SK-N-SH treated with all-trans-retinoic acid at 6 μM for 48 hours (cell line): Measurements from ENCODE around the gene OPA3.

ENCODE experiments used
- ATAC-seq: fragments of 200-7000 bp; cut with Tn5 transposase; 3 replicates; pipeline ENCODE4 v1.9.1; 2020; ENCODE audit warnings: mild to moderate bottlenecking, moderate library complexity
- BACH2 ChIP-seq: fragments of 250-450 bp; sonication (Bioruptor Pico); IDR thresholded peaks from 2 replicates; pipeline ENCODE4 v1.9.0; 2021; ENCODE audit warnings: mild to moderate bottlenecking, borderline replicate concordance
- ESRRG ChIP-seq: fragments of 250-450 bp; sonication (Bioruptor Pico); IDR thresholded peaks from 2 replicates; pipeline ENCODE4 v1.6.1; 2021; ENCODE audit warnings: mild to moderate bottlenecking
- PATZ1 ChIP-seq: fragments of 250-450 bp; sonication (Bioruptor Pico); IDR thresholded peaks from 2 replicates; pipeline ENCODE4 v1.8.0; 2020; ENCODE audit warnings: mild to moderate bottlenecking, moderate library complexity, borderline replicate concordance
- POU6F1 ChIP-seq: fragments of 250-450 bp; sonication (Bioruptor Pico); IDR thresholded peaks from 2 replicates; pipeline ENCODE4 v1.8.0; 2021; ENCODE audit warnings: low read depth, mild to moderate bottlenecking, moderate library complexity, borderline replicate concordance
- PPARA ChIP-seq: fragments of 250-450 bp; sonication (Bioruptor Pico); IDR thresholded peaks from 2 replicates; pipeline ENCODE4 v1.5.0; 2020; ENCODE audit warnings: mild to moderate bottlenecking, borderline replicate concordance
- RARB ChIP-seq: fragments of 250-450 bp; sonication (Bioruptor Pico); IDR thresholded peaks from 2 replicates; pipeline ENCODE4 v1.8.0; 2021; ENCODE audit warnings: mild to moderate bottlenecking, moderate library complexity
- SNAI2 ChIP-seq: fragments of 250-450 bp; sonication (Bioruptor Pico); IDR thresholded peaks from 2 replicates; pipeline ENCODE4 v1.5.0; 2020; ENCODE audit warnings: mild to moderate bottlenecking, moderate library complexity
- TCF4 ChIP-seq: fragments of 250-450 bp; sonication (Bioruptor Pico); IDR thresholded peaks from 2 replicates; pipeline ENCODE4 v1.8.0; 2021; ENCODE audit warnings: mild to moderate bottlenecking, moderate library complexity, borderline replicate concordance
- ZC3H10 ChIP-seq: fragments of 250-450 bp; sonication (Bioruptor Pico); IDR thresholded peaks from 2 replicates; pipeline ENCODE4 v1.5.1; 2021; ENCODE audit warnings: mild to moderate bottlenecking, moderate library complexity
- ZFP3 ChIP-seq: fragments of 250-450 bp; sonication (Bioruptor Pico); IDR thresholded peaks from 2 replicates; pipeline ENCODE4 v1.5.0; 2020; ENCODE audit warnings: mild to moderate bottlenecking, moderate library complexity
- ZFP30 ChIP-seq: fragments of 450-650 bp; formaldehyde crosslinking; IDR thresholded peaks from 2 replicates; pipeline ENCODE4 v1.5.0; 2022; ENCODE audit warnings: mild to moderate bottlenecking, moderate library complexity
- TF ChIP-seq, protein P1 (sequence below): fragments of 250-450 bp; sonication (Bioruptor Pico); IDR thresholded peaks from 2 replicates; pipeline ENCODE4 v1.5.0; 2020; ENCODE audit warnings: mild to moderate bottlenecking, moderate library complexity
- TF ChIP-seq, protein P2 (sequence below): fragments of 250-450 bp; sonication (Bioruptor Pico); IDR thresholded peaks from 2 replicates; pipeline ENCODE4 v1.5.1; 2021; ENCODE audit warnings: mild to moderate bottlenecking, moderate library complexity
- TF ChIP-seq, protein P3 (sequence below): fragments of 250-450 bp; sonication (Bioruptor Pico); IDR thresholded peaks from 2 replicates; pipeline ENCODE4 v1.5.1; 2020; ENCODE audit warnings: low read depth, mild to moderate bottlenecking, moderate library complexity

The OPA3 gene

GRCh38 chr19:45613926-45614725 is 29.5 kb upstream of the OPA3 start:
- peak; percentile 85 for ATAC-seq
- TF ChIP-seq ESRRG (CRISPR knock-in tag) = no peak
- no peak for TF ChIP-seq ZC3H10 (CRISPR knock-in tag)
- no peak for TF ChIP-seq ZFP30
- TF ChIP-seq, protein P1, sequence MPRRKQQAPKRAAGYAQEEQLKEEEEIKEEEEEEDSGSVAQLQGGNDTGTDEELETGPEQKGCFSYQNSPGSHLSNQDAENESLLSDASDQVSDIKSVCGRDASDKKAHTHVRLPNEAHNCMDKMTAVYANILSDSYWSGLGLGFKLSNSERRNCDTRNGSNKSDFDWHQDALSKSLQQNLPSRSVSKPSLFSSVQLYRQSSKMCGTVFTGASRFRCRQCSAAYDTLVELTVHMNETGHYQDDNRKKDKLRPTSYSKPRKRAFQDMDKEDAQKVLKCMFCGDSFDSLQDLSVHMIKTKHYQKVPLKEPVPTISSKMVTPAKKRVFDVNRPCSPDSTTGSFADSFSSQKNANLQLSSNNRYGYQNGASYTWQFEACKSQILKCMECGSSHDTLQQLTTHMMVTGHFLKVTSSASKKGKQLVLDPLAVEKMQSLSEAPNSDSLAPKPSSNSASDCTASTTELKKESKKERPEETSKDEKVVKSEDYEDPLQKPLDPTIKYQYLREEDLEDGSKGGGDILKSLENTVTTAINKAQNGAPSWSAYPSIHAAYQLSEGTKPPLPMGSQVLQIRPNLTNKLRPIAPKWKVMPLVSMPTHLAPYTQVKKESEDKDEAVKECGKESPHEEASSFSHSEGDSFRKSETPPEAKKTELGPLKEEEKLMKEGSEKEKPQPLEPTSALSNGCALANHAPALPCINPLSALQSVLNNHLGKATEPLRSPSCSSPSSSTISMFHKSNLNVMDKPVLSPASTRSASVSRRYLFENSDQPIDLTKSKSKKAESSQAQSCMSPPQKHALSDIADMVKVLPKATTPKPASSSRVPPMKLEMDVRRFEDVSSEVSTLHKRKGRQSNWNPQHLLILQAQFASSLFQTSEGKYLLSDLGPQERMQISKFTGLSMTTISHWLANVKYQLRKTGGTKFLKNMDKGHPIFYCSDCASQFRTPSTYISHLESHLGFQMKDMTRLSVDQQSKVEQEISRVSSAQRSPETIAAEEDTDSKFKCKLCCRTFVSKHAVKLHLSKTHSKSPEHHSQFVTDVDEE (CRISPR knock-in tag) = no peak
- no peak for TF ChIP-seq POU6F1

GRCh38 chr19:45608948-45609347 is 24.3 kb upstream of the OPA3 start:
- no peak for TF ChIP-seq POU6F1
- no peak for TF ChIP-seq BACH2 (CRISPR knock-in tag)
- no peak for TF ChIP-seq RARB (CRISPR knock-in tag)
- TF ChIP-seq PATZ1 = no peak
- TF ChIP-seq, protein P2, sequence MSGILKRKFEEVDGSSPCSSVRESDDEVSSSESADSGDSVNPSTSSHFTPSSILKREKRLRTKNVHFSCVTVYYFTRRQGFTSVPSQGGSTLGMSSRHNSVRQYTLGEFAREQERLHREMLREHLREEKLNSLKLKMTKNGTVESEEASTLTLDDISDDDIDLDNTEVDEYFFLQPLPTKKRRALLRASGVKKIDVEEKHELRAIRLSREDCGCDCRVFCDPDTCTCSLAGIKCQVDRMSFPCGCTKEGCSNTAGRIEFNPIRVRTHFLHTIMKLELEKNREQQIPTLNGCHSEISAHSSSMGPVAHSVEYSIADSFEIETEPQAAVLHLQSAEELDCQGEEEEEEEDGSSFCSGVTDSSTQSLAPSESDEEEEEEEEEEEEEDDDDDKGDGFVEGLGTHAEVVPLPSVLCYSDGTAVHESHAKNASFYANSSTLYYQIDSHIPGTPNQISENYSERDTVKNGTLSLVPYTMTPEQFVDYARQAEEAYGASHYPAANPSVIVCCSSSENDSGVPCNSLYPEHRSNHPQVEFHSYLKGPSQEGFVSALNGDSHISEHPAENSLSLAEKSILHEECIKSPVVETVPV (CRISPR knock-in tag) = no peak
- TF ChIP-seq, protein P3, sequence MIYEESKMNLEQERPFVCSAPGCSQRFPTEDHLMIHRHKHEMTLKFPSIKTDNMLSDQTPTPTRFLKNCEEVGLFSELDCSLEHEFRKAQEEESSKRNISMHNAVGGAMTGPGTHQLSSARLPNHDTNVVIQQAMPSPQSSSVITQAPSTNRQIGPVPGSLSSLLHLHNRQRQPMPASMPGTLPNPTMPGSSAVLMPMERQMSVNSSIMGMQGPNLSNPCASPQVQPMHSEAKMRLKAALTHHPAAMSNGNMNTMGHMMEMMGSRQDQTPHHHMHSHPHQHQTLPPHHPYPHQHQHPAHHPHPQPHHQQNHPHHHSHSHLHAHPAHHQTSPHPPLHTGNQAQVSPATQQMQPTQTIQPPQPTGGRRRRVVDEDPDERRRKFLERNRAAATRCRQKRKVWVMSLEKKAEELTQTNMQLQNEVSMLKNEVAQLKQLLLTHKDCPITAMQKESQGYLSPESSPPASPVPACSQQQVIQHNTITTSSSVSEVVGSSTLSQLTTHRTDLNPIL = no peak
- no peak for TF ChIP-seq SNAI2 (CRISPR knock-in tag)
- TF ChIP-seq, protein P1 (CRISPR knock-in tag) = no peak
- TF ChIP-seq TCF4 (CRISPR knock-in tag) = no peak
- no peak for TF ChIP-seq ESRRG (CRISPR knock-in tag)
- TF ChIP-seq PPARA (CRISPR knock-in tag) = no peak
- no peak for TF ChIP-seq ZFP3 (CRISPR knock-in tag)
- TF ChIP-seq, all 23 proteins: peak for 0
- ATAC-seq = no peak
